Stimulated activated CD4-positive, alpha-beta T cell treated with anti-CD3 and anti-CD28 coated beads, Interleukin-1b, Interleukin-23, amount 100 ng/mL, for 1 hour (primary cell): Measurements from ENCODE around the gene LAPTM4A.
"Not testable (repeated sequence)": the region's sequence is repeated elsewhere in the genome, so short reads cannot be mapped to it uniquely, and the experiment has no call there.

Experiments used
- DNase-seq, 2 donors: peaks; one replicate each; pipeline ENCODE4 v3.0.0-alpha.2; 2020; ENCODE audit warnings: low read depth in 2 of 2

LAPTM4A gene

DNA sequence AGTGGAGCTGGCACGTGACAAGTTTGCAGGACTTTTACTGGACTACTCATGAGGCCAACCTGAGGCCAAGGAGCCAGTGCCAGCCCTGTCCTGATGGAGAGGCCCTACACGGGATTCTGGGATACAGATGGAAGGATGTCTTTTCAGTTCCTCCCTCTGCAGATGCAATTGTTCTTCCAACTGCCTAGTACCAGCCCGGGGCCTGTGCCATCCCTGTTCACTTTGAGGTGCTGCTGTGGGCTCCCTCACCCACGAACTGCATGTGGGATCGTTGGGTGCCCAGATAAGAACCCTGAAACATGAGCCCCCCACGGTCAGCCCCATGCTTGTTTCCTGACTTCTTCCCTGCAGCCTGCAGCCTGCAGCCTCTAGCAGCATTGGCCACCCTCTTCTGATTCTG, 25.3 kb upstream of the LAPTM4A start:
- DNase-seq, result no peak

DNA sequence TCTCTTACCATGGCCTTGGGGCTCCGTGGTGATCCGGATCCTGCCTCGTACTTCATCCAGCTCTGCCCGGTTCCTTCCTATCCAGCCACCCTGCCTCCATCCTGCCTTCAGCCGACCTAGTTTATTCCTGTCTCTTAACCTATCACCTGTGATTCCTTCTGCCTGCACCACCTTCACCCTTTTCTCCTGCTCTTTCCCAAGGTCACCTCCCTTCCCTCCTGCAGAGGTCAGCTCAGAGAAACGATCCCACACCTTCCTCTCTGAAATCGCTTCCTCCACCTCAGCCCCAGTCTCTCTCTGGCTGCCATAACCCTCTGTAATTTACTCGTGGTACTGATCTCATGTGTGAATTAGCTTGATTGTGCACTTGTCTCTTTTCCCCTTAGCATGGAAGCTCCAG, 23.5 kb upstream of the LAPTM4A start:
- DNase-seq, result no peak

DNA sequence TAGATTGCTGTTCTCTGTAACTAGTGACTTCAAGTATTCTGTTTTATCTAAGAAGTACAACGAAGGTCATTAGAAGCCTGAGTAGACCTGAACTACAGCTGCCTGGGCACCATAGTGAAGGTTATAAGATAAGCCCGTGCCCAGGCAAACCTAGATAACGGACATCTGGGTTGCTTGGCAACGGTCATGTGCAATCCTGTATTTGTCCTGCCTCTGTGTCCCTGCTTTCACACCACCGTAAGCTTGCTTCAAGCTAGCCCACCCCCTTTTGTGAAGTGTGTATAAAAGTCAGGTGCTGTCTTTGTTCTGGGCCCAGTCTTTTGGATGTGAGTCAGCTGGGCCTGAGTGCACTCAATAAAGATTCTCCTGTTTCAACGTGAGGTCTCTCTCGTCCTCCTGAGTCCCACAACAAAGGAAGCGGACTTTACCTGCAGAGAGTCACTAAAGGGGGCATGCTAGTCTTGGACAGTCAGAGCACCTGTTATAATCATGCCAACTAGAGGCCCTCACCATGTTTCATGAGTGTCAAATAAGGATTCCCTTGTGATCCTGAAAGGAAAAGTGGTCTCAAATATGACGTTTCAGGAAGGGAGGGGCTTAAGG, 22.7 kb upstream of the LAPTM4A start:
- not testable (repeated sequence) for DNase-seq

DNA sequence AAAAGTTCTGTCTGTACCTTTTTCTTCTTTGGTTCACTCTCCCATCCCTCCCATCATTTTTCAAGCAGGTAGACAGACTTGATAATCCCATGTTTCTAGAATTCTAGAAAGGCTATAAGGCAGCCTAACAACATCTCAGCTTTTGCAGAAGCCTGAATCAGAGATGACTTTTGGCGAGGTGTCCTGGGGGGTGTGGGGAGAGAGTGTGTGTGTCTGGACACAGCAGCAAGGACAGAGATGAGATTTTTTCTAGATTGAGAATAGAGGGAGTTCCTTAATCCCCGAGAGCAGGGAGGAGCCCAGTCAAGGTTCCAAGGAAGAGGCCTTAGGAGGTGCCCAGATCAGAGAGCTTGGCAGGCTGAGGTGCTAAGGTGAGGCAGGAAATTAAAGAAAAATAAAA, 22.0 kb upstream of the LAPTM4A start:
- no peak for DNase-seq

DNA sequence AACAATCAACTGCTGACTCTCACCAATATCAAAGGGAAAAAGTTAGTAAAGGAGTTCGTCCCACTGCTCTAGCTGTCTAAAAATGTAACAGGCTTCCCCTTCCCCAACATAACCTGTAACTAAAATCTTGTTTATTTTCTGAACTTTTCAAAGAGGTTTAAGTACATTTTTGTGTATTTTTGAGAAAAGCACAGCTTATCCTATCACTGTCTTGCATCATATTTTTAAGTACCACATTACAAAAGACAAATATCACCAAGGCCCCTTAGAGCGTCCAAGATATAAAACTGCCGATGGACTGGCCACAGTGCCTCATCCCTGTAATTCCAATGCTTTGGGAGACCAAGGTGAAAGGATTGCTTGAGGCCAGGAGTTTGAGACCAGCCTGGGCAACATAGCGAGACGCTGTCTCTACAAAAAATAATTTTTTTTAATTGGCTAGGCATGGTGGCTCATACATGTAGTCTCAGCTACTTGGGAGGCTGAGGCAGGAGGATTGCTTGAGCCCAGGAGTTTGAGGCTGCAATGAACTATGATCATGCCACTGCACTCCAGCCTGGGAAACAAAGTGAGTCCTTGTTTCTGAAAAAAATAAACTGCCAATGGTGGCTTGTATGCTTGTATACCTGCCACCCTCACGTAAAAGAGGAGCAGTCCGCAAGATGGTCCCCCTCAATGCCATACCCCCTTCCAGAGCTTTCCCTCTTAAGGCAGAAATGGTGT, 21.2 kb upstream of the LAPTM4A start:
- no peak for DNase-seq

DNA sequence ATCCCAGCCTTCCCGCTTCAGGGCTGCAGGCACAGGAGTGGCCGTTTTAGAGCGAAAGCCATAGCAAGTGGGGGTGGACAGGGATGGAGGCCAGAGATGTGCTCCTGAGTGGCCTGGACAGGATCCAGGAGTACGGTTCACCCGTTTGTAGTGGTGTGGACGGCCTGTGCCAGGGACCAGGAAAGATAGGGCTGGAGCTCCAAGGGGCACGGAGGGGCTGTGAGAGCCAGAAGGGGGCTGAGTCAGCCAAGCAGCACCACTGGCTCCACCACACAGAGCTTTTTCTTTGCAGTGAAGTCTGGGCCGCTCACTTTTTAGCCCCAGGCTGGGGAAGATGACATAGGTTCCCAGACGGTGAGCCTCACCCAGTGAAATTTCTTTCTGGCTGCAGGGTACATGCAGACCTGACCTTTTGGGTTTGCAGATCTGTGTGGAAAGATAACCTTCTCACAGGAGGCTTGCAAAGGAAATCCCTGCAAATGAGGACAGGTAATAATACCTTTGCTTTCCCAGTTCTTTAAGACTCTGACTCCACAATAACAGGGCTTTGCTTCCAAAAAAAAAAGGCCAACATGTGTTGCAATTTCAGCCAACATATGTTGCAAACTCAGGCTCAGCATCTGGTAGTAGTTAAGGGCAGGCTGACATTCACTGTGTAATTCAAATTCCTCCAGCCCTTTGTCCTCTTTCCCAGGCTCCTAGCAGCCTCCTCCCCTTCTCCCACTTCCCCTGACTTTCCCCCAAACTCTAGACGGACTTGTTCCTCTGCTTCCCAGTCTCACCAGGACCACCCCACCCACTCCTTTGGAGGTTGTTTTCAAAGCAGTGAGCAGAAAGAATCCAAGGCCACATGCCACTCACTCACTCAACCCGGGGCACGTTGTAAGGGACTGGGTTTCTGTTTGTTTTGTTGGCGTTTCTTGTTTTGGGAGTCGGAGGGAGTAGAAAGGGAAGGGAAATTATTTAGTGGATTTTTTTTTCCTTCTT, 20.3 kb upstream of the LAPTM4A start:
- no peak for DNase-seq

- no peak for DNase-seq
Measured at GRCh38 chr2:20069756-20070155, 18.3 kb upstream of the LAPTM4A start.

DNA sequence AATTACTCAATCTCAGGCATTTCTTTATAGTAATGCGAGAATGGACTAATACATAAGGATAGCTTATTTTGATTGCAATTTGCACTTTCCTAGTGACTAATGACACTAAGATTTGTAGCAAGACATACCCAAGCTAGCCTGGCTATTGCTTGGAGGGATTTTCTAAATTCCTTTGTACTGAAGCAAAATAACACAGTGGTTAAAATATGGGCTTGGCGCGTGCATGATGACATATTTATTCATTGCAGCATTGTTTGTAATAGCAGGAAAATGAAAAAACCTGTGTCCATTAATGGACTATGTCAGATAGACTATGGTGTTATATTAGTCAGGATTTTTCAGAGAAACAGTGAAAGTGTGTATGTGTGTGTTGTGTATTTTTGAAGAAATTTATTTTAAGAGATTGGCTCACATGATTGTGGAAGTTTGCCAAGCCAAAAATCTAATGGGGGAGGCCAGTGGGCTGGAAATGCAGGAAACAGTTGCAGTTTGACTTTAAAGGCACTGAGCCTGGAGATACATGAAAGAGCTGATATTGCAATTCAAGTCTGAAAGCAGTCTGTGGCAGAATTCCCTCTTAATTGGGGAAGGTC, 16.7 kb upstream of the LAPTM4A start:
- no peak for DNase-seq

GRCh38 chr2:20065885-20066602, 14.6 kb upstream of the LAPTM4A start:
- no peak for DNase-seq

GRCh38 chr2:20064841-20065240, 13.4 kb upstream of the LAPTM4A start:
- no peak for DNase-seq

- no peak for DNase-seq
Measured at GRCh38 chr2:20064421-20064820, 13.0 kb upstream of the LAPTM4A start.

- no peak for DNase-seq
Measured at GRCh38 chr2:20062615-20063545, 11.5 kb upstream of the LAPTM4A start.

GRCh38 chr2:20061940-20062339, 10.5 kb upstream of the LAPTM4A start:
- no peak for DNase-seq

GRCh38 chr2:20061476-20061875, 10.0 kb upstream of the LAPTM4A start:
- DNase-seq, result no peak

- DNase-seq, result no peak
Measured at GRCh38 chr2:20060106-20060505, 8.7 kb upstream of the LAPTM4A start.

- no peak for DNase-seq
Measured at GRCh38 chr2:20057268-20057667, 5.8 kb upstream of the LAPTM4A start.

GRCh38 chr2:20054931-20055330, 3.5 kb upstream of the LAPTM4A start:
- DNase-seq, result no peak

DNA sequence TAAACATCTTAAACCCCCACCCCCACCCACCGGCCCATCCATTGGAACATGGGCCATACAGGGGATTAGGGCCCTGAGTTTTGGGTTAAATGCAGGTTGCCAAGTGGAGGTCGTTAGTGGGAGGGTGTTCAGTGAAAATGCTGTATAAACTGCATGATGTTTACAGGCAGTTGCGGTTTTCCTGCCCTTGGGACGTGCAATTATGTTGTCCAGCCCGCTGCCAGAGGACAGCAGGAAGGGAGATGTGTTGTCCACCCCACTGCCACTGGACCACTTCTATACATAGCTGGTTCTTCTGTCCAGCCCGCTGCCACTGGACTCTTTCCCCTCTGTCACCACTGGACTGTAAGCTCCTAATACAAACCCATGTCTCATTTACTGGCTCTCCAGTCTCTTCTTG, 2.7 kb upstream of the LAPTM4A start:
- DNase-seq, result no peak

DNA sequence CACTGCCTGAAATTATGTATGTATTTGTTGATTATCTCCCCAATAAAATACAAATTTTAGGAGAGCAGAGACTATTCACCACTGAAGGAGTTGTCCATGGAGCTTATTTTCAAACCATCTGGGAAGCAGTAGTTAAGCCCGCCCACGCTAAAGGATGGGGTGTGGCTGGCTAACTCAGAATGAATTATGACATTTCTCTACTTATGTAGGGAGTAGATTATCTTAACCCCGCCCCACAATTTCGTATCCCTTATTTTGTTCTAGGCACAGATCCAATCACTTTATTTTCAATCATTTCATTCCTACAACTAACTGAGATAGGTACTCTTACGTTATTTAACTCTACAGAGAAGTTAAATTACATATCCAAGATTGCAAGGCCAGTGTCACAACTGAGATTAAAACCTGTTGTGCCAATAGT, 1.4 kb upstream of the LAPTM4A start:
- DNase-seq, result no peak

- DNase-seq, result no peak
Measured at GRCh38 chr2:20052229-20052851, 912 bp upstream of the LAPTM4A start.
